Activated gamma-delta T cell (primary cell): ENCODE results near the gene PRDM16.

Experiments
- DNase-seq: peaks from one replicate; lab custom pipeline; 2025; lab: John Stamatoyannopoulos, UW

Gene PRDM16

DNA sequence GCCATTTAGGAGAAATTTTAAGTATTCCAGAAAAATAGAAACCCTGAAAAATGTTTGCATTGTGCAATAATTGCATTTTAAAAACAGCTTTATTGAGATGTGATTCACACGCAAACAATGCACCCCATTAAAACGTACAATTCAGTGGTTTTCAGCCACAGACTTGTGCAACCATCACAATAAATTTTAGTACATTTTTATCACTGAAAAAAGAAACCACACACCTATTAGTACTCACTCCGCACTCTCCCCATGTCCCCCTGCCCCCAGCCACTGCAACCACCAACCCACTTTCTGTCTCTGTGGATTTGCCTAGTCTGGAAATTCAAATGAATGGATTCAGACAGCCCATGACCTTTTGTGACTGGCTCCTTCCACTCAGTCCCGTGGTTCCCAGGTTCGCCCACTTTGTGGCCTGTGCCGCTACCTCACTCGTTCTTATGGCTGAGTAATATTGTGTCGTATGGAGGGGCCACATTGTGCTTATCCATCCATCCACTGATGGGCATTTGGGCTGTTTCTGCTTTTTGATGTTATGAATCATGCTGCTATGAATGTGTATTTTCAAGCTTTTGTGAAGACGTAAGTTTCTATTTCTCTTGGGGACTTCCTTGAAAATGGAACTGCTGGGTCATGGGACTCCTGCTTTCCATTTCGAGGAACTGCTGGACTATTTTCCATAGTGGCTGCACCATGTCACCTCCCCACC, 237.7 kb downstream of the PRDM16 start:
- DNase-seq, result no peak

- no peak for DNase-seq
Observed at GRCh38 chr1:3307359-3307758, 238.4 kb downstream of the PRDM16 start.

DNA sequence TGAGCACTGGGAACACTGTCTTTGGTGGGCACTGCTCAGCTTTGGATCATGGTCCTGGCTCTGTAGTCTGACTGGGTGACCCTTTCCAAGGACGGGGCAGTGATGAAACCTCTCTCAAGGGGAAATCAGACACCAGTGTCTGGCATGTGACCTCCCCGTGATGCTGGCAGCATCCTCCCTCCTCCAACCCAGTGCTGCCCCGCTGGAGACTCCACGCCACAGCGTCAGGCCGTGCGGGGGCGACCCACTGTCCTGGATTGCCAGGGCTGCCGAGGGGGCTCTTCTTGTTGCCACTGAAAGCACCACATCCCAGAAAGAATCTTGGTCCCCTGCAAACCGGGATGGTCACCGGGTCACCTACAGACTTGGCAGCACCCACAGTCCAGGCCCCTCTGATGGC, 239.1 kb downstream of the PRDM16 start:
- no peak for DNase-seq

GRCh38 chr1:3310718-3311400, 241.9 kb downstream of the PRDM16 start:
- DNase-seq, result no peak

- no peak for DNase-seq
Observed at GRCh38 chr1:3311711-3312110, 242.7 kb downstream of the PRDM16 start.

DNA sequence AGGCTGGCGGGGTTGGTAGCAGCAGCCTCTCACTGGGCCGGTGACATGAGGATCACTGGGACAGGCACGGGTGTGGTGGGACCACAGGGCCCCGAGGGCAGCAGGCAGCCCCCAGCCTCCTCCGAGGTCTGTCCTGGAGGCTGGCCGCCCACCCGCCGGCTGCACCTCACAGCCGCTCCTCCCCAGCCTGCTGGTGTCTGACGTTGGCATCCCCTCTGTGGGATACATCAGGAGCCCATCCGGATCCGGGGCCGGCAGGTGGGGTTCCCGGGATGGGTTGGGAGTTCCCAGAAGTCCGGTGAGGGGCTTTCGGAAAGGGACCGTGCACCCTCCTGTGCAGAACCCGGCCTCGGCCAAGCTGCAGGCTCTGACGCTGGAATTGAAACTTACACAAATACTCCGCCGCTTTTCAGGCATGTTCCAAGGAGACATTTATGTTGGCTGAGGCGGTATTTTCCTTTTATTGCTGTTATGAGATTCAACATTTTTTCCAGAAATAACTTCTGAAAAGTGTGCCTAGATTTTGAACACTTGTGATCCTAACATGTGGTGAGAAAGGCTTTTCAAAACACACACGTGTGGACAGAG, 243.4 kb downstream of the PRDM16 start:
- DNase-seq, result no peak

DNA sequence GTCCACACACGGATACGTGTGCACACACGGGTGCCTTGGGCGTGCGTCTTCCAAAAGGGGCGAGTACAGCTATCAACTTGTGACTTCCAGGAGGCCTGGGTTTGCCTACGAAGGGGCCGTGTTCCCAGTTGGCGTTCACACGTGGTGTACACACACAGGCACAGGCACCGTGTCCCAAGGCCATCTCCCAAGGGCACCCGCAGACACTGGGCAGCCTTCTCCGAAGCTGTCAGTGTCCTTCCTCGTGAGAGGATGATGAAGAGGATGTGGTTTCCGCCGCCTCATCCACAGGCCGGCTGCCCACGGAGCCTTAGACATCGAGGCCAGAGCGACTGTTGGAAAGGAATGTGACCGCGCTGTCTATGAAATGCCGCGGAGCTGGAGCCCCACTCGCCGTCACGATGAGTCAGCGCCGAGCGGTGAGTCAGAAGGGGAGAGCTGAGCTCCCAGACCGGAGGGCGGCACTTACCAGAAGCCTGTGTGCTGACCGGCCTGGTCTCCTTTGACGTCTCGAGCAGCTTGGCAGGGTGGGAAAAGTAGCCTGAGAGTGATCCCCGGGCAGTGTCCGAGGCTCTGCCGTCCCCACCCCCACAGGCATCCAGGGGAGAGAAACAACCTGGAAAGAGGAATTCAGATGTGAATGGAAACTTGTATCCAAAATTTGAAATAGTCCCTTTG, 244.0 kb downstream of the PRDM16 start:
- no peak for DNase-seq

DNA sequence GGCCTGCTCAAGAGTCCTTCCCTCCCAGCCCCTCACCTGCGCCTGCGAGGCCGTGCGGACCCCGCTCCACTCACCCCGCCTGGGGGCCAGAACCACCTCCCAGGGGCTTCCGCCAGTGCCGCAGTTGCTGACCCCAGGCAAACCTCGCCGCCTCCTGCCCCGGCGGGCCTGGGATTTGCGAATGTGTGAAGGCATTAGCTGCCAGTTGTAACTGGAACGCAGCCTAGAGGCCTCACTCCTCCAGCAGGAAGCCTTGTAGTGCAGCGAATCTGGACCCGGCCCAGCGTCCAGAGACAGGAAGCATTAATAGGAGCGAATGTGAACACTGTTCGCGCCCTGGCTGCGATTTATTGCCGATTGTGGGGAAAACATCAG, 244.6 kb downstream of the PRDM16 start:
- DNase-seq, result no peak

- no peak for DNase-seq
Observed at GRCh38 chr1:3314491-3315381, 245.7 kb downstream of the PRDM16 start.

- no peak for DNase-seq
Observed at GRCh38 chr1:3315399-3316339, 246.7 kb downstream of the PRDM16 start.

DNA sequence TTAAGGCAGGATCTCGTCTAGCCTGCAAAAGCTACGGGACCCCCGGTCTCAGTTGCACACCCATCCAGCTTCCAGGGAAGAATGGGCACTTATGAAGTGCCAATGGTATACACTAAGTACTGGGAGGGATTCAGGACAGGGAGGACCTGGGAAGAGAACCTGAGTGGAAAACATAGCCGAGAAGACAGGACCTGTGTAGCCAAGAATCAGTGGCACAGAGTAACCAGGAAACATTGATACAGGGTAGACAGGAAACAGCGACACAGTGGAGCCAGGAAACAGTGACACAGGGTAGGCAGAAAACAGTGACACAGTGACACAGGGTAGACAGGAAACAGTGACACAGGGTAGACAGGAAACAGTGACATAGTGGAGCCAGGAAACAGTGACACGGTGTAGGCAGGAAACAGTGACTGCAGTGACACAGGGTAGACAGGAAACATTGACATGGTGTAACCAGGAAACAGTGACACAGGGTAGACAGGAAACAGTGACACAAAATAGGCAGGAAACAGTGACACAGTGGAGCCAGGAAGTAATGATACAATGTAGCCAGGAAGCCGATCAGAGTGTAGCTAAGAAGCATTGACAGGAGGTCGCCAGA, 247.4 kb downstream of the PRDM16 start:
- DNase-seq, result no peak

GRCh38 chr1:3317456-3317855, 248.5 kb downstream of the PRDM16 start:
- no peak for DNase-seq

GRCh38 chr1:3318329-3318728, 249.3 kb downstream of the PRDM16 start:
- DNase-seq, result no peak

DNA sequence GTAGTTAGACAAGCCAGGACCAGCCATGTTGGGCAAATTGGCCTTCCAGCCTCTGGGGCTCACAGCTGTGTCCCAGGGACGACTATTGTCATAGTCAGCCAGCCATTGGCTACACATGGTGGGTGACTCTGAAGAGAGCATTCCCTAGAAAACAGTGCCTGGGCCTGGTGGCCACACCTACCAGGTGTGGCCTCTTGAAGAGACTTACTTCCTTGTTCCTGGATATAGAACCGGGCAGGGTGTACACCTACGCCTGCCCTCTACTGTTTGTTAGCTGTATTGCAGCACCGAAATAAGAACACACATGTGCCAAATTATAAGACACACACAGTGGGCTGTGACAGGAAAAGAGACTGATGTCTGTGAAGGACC, 250.9 kb downstream of the PRDM16 start:
- no peak for DNase-seq

DNA sequence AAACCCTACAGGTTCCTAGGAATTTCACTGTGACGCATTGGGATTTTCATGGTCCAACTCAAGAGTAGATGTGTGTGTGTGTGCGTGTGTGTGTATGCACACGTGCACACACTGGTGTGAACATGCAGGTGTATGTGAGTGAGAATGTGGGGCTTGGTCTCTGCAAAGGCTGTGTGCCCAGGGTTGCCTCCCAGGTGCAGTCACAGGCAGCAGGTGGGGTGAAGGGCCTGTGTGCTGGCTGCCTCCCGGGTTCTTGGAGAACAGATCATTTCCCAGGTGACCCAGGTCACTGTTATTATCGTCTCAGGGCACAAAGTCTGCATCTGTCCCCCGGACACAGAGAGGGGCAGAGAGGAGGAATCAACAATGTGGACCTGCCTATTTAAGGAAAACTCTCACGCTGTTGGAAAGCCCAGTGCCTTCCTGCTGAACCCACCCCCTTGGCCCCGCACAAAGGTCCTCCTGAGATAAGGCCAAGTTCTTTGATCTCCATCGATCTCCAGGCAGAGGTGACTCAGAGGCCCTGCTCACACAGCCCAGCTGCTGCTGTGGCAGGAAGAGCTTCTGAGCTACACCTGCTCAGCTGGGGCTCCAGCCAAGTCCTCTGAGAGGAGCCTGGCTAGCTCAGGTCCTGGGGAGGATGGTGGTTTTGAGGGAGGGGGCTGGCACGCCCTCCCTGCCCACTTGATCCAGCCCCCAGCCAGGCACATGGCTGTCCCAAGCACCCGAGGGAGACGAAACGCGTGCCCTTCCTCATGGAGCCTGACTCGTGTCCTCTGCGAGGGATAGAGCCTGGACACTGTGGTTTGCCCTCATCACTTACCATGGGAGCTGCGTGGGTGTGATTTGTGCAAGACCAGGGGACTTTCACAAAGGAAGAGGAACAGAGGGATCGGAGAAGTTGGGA, 251.5 kb downstream of the PRDM16 start:
- no peak for DNase-seq

DNA sequence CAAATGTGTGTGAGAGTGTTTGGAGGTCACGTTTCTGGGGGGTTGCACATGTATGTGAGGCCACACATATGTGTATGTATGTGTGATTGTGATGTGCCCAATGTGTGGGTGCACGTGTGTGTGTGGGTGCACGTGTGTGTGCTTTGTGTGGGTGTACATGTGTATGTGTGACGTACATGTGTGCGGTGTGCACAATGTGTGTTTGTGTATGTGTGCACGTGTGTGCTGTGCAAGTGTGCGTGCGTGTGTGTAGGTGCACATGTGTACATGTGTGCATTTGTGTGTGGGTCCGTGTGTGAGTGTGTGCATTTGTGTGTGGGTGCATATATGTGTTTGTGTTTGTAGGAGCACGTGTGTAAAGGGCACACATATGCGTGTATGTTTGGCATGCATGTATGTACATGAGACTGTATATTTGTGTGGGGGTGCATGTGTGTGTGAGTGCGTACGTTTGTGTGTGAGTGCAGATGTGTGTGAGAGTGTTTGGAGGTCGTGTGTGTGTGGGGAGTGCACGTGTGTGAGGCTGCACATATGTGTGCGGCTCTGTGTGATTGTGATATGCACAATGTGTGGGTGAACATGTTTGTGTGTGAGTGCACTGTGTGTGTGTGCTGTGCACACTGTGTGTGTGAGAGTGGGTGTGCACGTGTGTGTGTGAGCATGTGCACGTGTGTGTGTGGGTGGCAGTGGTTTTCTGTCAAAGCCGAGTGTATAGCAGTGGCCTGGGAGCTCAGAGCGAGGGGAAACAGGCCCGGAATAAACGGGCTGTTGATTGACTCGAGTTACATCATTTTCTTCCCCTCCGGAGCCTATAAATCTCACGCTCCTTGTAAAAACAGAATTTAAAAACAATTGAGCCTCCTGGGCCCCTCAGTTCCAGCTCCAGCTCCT, 252.8 kb downstream of the PRDM16 start:
- no peak for DNase-seq

DNA sequence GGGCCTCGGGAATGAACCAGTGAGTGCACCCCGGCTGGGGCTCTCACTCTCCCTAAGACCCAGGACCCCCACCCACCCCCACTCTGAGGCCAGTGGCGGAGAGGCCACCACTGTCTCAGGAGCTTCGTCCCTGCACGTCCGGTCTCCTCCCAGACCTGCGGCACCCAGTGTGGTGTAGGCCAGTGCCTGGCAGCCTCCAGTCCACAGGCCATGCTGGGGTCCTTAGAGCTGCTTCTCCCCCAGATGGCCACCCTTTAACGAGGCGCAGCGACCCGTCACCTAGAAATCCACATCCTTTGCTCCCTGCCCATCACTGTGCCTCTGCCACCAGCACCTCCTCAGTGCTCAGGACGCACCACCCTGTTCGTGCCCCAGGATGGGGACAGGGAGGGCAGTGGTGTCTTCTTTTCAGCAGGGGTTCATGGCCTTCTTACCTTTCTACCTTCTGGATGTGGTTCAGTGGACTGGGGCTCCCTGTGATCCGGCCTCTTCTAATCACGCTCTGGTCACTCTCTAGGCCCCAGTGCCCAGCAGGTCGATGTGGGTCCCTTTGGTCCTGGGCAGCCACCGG, 253.5 kb downstream of the PRDM16 start:
- no peak for DNase-seq
